Measurements from ENCODE around the gene DHX9.

GRCh38 chr1:182809414-182809957 is 29.7 kb upstream of the DHX9 start:
- TF ChIP-seq CTCF (IDR thresholded peaks at IDR 0.05) (no peak), POLR2A (IDR thresholded peaks at IDR 0.05) (no peak)

Data from lower leg skin (tissue), 3 donors.